Measurements from ENCODE around the gene SH3TC1. TPM values are rescaled to one million over a fixed set of nuclear protein-coding genes. Genes with fewer than 3 reads are reported as not detected.

SH3TC1 gene
- polyA plus RNA-seq, 1 donor (not counting 4 experiments of a cell fraction or from before 2014, with no cell fraction given), result 12.3 TPM

- dilution Hi-C loops (cut with MboI; ENCODE audit: extremely low pct_ligation_motif_present, low sequenced_read_pairs), result no loop called here
- FAIRE-seq, result no peak
Observed at GRCh38 chr4:8214136-8214535, 15.0 kb downstream of the SH3TC1 start.

GRCh38 chr4:8215001-8215427 is 15.9 kb downstream of the SH3TC1 start:
- DNase-seq (ENCODE audit: low read depth, low spot score) (no peak), FAIRE-seq (no peak)
- Histone ChIP-seq H3K9me3 (ENCODE audit: control insufficient read depth, low read depth, low read length) (no peaks in the 10 kb centered on the region), H3K4me2 (ENCODE audit: control insufficient read depth, extremely low read depth, insufficient read depth, low read depth, low read length) (no peak overlapping the region), H3K9ac (ENCODE audit: control insufficient read depth, extremely low read depth, insufficient read depth, low read length) (no peak overlapping the region), H3K4me1 (ENCODE audit: control insufficient read depth, extremely low read depth, insufficient read depth, low read length) (no peaks in the 10 kb centered on the region), H3K36me3 (ENCODE audit: control insufficient read depth in 2 of 2, extremely low read depth in 1 of 2, insufficient read depth in 2 of 2, low read length in 2 of 2) (peaks cover 38 to 52% of the 10 kb centered on the region in 2 experiments), H2AFZ (ENCODE audit: control insufficient read depth, low read length) (no peak overlapping the region), H4K20me1 (ENCODE audit: control insufficient read depth, extremely low read depth, insufficient read depth, low read length) (peaks cover 3% of the 10 kb centered on the region), H3K27me3 (ENCODE audit: control insufficient read depth, extremely low read depth, insufficient read depth, low read length) (no peaks in the 10 kb centered on the region), H3K4me3 (ENCODE audit: control insufficient read depth in 2 of 3, extremely low read depth in 1 of 3, insufficient read depth in 2 of 3, low read depth in 1 of 3, low read length in 3 of 3) (no peak overlapping the region), H3K27ac (ENCODE audit: control insufficient read depth, insufficient read depth, low read length) (no peak overlapping the region), H3K79me2 (ENCODE audit: control insufficient read depth, insufficient read depth, low read length) (no peaks in the 10 kb centered on the region), H3K9me1 (ENCODE audit: control insufficient read depth, extremely low read depth, insufficient read depth, low read length) (no peaks in the 10 kb centered on the region)
- TF ChIP-seq EZH2 (IDR thresholded peaks at IDR 0.05; ENCODE audit: low read length), result no peak
- dilution Hi-C loops (cut with MboI; ENCODE audit: extremely low pct_ligation_motif_present, low sequenced_read_pairs), result no loop called here

More at GRCh38 chr4:8214136-8214535, 15.0 kb downstream of the SH3TC1 start:
- Histone ChIP-seq H3K9ac (ENCODE audit: control insufficient read depth, extremely low read depth, insufficient read depth, low read length) (no peak overlapping the region), H3K27ac (ENCODE audit: control insufficient read depth, insufficient read depth, low read length) (no peak overlapping the region), H3K9me3 (ENCODE audit: control insufficient read depth, low read depth, low read length) (no peaks in the 10 kb centered on the region), H4K20me1 (ENCODE audit: control insufficient read depth, extremely low read depth, insufficient read depth, low read length) (peaks cover 3% of the 10 kb centered on the region), H3K79me2 (ENCODE audit: control insufficient read depth, insufficient read depth, low read length) (no peaks in the 10 kb centered on the region), H3K36me3 (ENCODE audit: control insufficient read depth in 2 of 2, extremely low read depth in 1 of 2, insufficient read depth in 2 of 2, low read length in 2 of 2) (peaks cover 40 to 53% of the 10 kb centered on the region in 2 experiments), H3K4me2 (ENCODE audit: control insufficient read depth, extremely low read depth, insufficient read depth, low read depth, low read length) (no peak overlapping the region), H2AFZ (ENCODE audit: control insufficient read depth, low read length) (no peak overlapping the region), H3K4me1 (ENCODE audit: control insufficient read depth, extremely low read depth, insufficient read depth, low read length) (no peaks in the 10 kb centered on the region), H3K9me1 (ENCODE audit: control insufficient read depth, extremely low read depth, insufficient read depth, low read length) (no peaks in the 10 kb centered on the region), H3K27me3 (ENCODE audit: control insufficient read depth, extremely low read depth, insufficient read depth, low read length) (no peaks in the 10 kb centered on the region), H3K4me3 (ENCODE audit: control insufficient read depth in 2 of 3, extremely low read depth in 1 of 3, insufficient read depth in 2 of 3, low read depth in 1 of 3, low read length in 3 of 3) (no peak overlapping the region)
- TF ChIP-seq EZH2 (IDR thresholded peaks at IDR 0.05; ENCODE audit: low read length) (no peak), CTCF (optimal IDR thresholded peaks at IDR 0.05 in 1 of 3, IDR thresholded peaks at IDR 0.05 in 1 of 3, conservative IDR thresholded peaks at IDR 0.05 in 1 of 3; ENCODE audit: extremely low read depth in 1 of 3, insufficient read depth in 2 of 3, low read length in 3 of 3) (no peak)
- no peak for DNase-seq (ENCODE audit: low read depth, low spot score)

Measured in keratinocyte (primary cell).